GM19238 (cell line): ENCODE data around the gene MOCS3.
A peak's percentile ranks its signal among the peaks of the same experiment; 100 is the strongest.

ENCODE experiments used
- DNase-seq: peaks from one replicate; pipeline ENCODE4 v3.0.0; 2011; ENCODE audit warnings: low spot score; ENCODE audit not compliant: insufficient read length

The MOCS3 gene, protein sequence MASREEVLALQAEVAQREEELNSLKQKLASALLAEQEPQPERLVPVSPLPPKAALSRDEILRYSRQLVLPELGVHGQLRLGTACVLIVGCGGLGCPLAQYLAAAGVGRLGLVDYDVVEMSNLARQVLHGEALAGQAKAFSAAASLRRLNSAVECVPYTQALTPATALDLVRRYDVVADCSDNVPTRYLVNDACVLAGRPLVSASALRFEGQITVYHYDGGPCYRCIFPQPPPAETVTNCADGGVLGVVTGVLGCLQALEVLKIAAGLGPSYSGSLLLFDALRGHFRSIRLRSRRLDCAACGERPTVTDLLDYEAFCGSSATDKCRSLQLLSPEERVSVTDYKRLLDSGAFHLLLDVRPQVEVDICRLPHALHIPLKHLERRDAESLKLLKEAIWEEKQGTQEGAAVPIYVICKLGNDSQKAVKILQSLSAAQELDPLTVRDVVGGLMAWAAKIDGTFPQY

DNA sequence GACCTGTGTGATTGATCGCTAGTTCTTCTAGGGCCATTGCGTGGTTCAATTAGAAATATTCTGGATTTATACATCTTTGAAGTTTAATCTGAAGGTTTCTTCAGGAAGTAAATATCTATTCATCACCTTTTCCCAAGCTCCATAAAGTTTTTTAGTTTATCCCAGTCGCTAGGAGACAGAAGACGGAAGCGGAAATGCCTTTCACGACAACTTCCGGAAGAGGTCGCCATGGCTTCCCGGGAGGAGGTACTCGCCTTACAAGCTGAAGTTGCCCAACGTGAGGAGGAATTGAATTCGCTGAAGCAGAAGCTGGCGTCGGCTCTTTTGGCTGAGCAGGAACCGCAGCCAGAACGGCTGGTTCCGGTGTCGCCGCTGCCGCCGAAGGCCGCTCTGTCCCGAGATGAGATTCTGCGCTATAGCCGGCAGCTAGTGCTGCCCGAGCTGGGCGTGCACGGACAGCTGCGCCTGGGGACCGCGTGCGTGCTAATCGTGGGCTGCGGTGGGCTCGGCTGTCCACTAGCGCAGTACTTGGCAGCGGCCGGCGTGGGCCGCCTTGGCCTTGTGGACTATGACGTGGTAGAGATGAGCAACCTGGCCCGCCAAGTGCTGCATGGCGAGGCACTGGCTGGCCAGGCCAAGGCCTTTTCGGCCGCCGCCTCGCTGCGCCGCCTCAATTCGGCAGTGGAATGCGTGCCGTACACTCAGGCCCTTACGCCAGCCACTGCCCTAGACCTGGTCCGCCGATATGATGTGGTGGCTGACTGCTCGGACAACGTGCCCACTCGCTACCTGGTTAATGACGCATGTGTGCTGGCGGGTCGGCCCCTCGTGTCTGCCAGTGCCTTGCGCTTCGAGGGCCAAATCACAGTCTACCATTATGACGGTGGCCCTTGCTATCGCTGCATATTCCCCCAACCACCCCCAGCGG lies at the start of gene MOCS3:
MOCS3 (plus strand) TSS at position 204 of the 928 bp plus-strand sequence; CDS start at position 229, 25 bp downstream.
- DNase-seq: peak; percentile 61

DNA sequence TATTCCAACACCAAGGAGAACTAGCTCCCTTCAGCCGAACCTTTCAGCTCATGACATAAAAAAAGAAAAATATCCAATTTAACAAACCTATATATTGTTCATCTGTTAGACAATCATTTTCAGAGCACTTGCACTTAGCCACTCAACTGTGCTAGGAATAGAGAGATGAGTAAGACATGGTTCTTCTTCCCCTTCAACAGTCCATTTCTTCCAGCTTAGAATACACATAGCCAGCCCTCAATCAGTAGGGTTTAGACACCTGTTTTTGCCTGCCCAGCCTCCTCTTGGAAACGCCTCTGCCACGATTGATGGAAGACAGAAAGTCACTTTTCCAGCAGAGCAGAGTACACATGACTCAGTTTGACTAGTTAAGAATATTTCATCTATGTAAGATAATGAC lies 49.2 kb upstream of the MOCS3 start:
- DNase-seq: no peak

DNA sequence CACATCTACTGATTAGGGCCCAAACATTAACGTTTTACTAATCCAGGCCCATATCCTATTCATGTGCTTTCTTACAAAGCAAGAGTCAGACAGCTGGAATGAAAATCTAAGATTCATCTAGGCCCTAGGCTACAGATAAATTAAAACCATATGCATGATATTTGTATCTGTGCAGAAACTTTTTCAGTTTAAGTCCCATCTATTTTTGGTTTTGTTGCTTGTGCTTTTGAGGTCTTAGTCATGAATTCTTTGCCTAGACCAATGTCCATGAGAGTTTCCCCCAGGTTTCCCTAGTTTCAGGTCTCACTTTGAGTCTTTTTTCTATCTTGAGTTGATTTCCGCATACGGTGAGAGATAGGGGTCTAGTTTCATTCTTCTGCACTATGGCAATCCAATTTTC lies 47.6 kb upstream of the MOCS3 start:
- DNase-seq: no peak

- DNase-seq: no peak
Measured at GRCh38 chr20:50911716-50912115, 46.9 kb upstream of the MOCS3 start.

DNA sequence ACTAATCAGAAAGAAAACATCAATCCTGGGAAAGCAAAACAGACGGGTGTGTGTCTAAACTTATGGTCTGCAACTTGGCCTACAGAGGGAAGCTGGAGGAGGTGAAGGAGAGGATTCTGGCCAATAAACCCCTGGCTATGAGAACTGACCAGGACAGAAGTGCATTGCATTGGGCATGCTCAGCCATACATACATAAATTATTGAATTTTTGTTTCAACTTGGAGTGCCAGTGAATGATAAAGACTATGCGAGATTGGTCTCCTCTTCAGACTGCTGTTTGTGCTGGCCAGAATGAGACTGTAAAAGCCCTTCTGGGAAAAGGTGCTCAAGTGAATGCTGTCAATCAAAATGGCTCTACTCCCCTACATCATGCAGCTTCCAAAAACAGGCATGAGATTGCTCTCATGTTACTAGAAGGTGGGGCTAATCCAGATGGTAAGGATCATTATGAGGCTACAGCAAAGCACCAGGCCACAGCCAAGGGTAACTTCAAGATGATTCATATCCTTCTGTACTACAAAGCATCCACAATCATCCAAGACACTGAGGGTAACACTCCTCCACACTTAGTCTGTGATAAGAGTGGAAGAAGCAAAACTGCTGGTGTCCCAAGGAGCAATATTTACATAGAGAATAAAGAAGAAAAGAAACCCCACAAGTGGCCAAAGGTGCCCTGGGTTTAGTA lies 44.8 kb upstream of the MOCS3 start:
- no peak for DNase-seq

DNA sequence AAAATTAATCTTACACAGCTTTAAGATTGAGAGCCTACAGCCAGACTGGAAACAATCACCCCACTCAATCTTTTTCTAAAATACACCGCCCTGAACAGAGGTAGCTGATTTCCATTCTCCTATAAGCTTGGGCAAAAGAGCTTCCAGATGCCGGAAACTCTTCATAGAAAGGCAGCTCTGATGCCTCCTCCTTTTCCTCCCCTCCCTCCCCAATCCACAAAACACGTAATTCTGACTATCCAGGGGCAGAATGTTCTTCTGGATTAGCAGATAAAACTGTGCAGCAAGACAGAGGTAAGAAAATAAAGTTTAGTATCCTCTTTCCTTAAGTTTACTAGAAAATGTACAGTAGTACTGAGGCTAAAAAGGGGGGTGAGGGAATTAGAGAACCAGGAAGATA lies 43.2 kb upstream of the MOCS3 start:
- no peak for DNase-seq

- no peak for DNase-seq
Measured at GRCh38 chr20:50916257-50916656, 42.4 kb upstream of the MOCS3 start.

- no peak for DNase-seq
Measured at GRCh38 chr20:50916934-50917333, 41.7 kb upstream of the MOCS3 start.

DNA sequence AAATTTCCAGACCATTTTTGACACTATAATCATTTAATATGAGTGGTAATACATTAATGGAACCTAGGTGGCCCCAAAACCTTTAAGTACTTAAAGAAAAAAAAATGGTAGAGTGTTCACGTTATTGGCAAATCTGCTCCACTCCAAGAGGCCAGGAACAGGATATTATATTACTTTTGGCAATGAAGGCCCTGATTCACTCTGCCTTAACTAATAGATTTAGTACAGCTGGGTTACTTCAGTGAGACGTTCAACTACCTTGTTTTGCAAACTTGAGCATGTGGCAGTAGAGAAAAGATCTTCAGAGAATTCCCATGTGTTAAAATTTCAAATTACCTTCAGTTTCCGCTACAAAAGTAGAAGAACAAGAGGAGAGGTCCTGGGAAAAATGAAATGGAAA lies 40.2 kb upstream of the MOCS3 start:
- no peak for DNase-seq

GRCh38 chr20:50919567-50919966 lies 39.1 kb upstream of the MOCS3 start:
- no peak for DNase-seq

GRCh38 chr20:50920997-50921396 lies 37.6 kb upstream of the MOCS3 start:
- DNase-seq: no peak

- no peak for DNase-seq
Measured at GRCh38 chr20:50921803-50922501, 36.7 kb upstream of the MOCS3 start.

GRCh38 chr20:50924261-50924920 lies 34.2 kb upstream of the MOCS3 start:
- DNase-seq: no peak

DNA sequence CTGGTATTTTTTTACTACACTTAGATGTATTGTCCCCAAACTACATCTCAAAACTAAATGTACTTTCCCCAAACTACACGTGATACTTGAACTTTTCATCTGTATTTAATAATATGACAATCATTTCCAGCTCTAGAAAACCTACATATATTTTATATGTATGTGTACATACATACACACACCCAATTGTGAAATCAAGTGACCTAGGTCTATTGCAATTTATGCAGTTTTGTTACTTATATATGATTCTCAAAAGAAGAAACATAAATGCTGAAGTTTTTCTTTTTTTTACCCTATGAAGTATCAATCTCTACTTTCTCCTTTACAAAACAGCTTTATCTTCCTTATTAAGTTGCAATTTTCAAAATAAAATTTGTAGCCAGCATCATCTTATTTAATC lies 32.1 kb upstream of the MOCS3 start:
- no peak for DNase-seq

DNA sequence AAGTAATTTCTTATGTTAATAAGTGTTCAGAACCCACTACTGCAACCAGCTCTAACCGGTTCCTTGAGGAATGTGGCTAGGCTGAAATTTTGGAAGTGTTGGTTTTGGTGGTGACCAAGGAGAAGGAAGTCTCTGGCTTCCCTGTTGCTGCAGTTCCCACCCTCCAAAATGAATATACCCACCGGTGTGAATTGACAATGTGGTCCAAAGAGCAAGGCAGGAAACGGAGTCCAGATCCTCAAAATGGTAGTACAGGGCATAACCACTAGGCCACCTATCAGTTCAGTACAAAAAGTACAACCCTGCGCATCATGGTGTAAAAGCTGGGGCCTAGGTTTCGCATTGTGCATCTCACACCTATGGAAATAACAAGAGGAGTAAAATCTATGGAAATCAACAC lies 30.1 kb upstream of the MOCS3 start:
- DNase-seq: no peak

DNA sequence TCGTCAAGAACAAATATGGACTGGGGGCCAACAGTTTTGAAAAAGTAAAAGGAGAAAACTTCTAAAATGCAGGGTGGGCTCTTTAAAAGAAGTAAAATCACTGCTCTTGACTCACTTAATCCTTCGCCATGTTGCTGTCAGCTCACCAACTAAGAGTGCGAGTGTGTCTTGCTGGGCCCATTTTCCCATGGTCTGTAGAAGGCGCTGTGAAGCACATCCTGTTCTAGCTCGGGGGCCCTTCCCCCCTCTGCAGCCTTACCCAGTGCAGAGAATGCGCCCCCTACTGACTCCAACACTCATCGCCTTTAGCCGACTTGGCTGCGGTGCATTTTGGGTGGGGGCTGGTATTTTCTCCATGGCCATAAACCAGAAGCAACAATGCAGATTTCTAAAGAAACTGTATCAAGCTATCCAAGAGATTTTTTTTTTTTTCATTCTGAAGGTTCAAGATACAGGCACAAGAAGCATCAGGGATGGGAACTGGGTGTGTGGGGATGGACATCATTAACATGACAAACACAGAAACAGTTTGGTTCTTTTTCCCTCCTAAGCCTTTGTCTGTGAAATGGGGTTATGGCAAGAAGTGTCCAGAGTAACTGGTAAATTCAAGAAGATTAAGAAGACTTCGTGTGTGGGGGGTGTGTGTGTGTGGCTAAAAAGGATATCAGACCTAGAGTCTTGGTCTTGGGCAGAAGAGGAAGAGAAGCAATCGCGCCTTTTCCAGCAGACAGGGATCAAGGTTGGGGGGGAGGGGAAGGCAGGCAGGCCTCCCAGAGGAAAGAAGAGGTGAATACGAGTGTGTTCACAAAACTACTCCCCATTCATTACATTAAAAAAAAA lies 29.1 kb upstream of the MOCS3 start:
- peak; percentile 73 for DNase-seq

DNA sequence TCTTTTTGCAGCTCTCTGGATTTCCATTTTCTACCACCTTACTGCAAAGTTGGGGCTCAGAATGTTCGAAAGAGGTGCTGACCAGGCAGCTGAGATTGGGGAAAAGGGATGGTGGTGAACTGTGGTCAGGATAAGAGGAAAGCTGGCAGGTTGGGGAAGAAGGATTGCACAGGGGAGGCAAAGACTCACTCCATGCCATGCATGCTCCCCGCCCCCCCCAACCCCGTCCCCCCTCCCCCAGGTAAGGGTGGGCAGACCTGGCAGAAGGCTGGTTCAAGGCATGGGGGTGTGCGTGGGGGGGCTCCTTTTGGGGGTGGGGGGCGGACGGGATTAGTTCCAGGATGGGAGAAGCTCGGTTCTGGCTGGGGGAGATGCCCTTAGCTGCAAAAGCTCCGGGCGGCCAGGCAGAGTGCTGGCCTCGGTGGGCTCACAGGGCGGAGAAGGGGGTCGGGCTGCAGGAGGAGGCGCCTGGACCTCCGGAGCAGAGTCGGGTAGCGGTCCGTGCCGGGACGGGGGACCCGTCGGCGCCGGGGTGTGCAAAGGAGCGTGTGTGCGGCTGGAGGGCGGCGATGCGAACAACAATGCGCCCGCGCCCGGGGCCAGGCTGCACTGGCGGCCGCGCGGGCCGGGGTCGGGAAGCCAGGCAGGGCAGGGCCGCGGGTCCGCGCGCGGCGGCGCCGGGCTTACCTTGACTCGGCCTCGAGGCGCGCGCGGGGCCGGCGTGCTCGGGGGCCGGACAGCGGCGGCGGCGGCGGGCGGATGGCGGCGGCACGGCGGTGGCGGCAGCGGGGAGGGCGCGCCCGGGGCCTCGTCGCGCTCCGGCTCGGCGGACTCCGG lies 28.3 kb upstream of the MOCS3 start:
- no peak for DNase-seq

- peak; percentile 32 for DNase-seq
Measured at GRCh38 chr20:50930976-50931305, 27.7 kb upstream of the MOCS3 start.
